HUES64 (cell line): ENCODE results near the gene KCNAB2. TPM values are rescaled to one million over a fixed set of nuclear protein-coding genes. Genes with fewer than 3 reads are reported as not detected.

Experiments
- H3K27ac ChIP-seq: 2 replicates; pipeline ENCODE4 v1.7.0; 2013; ENCODE audit warnings: low read depth, low read length, inconsistent platforms
- H3K27me3 ChIP-seq: 2 replicates; pipeline ENCODE4 v1.6.1; 2013; ENCODE audit warnings: mild to moderate bottlenecking, low read length; ENCODE audit not compliant: insufficient read depth
- H3K36me3 ChIP-seq: 2 replicates; pipeline ENCODE4 v1.6.1; 2013; ENCODE audit warnings: mild to moderate bottlenecking, low read length; ENCODE audit not compliant: insufficient read depth
- H3K4me1 ChIP-seq: 2 replicates; pipeline ENCODE4 v1.6.1; 2013; ENCODE audit warnings: mild to moderate bottlenecking, low read length, moderate library complexity; ENCODE audit not compliant: insufficient read depth
- H3K4me3 ChIP-seq: 2 replicates; pipeline ENCODE4 v1.5.1; 2013; ENCODE audit warnings: mild to moderate bottlenecking, low read length, moderate library complexity
- H3K9ac ChIP-seq: 2 replicates; pipeline ENCODE4 v1.6.1; 2013; ENCODE audit warnings: mild to moderate bottlenecking, low read depth, low read length
- H3K9me3 ChIP-seq: 2 replicates; pipeline ENCODE4 v1.6.1; 2013; ENCODE audit warnings: low read depth, low read length; ENCODE audit not compliant: insufficient read depth
- WGBS: fragments of 150-250, 120-280 bp; methylation state at CpG from one replicate; pipeline ENCODE4 v1.1.7; 2013; ENCODE audit warnings: missing lambda C conversion rate; 5-methylcytosine and 5-hydroxymethylcytosine counted together
- polyA plus RNA-seq, 2 experiments: library from polyadenylated mRNA; stranded (reverse); fragments of 50-300 nt; gene quantifications; one replicate each; pipeline ENCODE4 v1.2.3, GENCODE V29; 2013

The KCNAB2 gene
- polyA plus RNA-seq (2013, experiment 1 of 2), result 3.6 TPM
- polyA plus RNA-seq (2013, experiment 2 of 2), result 3.7 TPM

- 89% methylated on average over 15 of the region's 15 CpGs for WGBS
- H3K27me3 ChIP-seq, result no peaks in the 10 kb centered on the region
- H3K36me3 ChIP-seq, result no peaks in the 10 kb centered on the region
- H3K27ac ChIP-seq, result no peak within 1 kb of the TSS
- no peaks in the 10 kb centered on the region for H3K4me1 ChIP-seq
- H3K9ac ChIP-seq, result no peak within 1 kb of the TSS
- H3K9me3 ChIP-seq, result no peaks in the 10 kb centered on the region
- no peak within 1 kb of the TSS for H3K4me3 ChIP-seq
Measured at GRCh38 chr1:6045561-6045960, at the start of gene KCNAB2. TSS of gene KCNAB2 (plus strand) at chr1:6045888. CDS start at chr1:6051537, 5,649 bp downstream.

GRCh38 chr1:5996641-5997270, 48.9 kb upstream of the KCNAB2 start:
- peaks cover 26% of the 10 kb centered on the region for H3K27me3 ChIP-seq
- H3K4me3 ChIP-seq, result no peak overlapping the region
- H3K9ac ChIP-seq, result no peak overlapping the region
- H3K36me3 ChIP-seq, result no peaks in the 10 kb centered on the region
- WGBS, result 87% methylated on average over 16 of the region's 16 CpGs
- peaks cover 5% of the 10 kb centered on the region; the same call in 1 of the 2 replicates for H3K4me1 ChIP-seq
- no peaks in the 10 kb centered on the region for H3K9me3 ChIP-seq
- H3K27ac ChIP-seq, result no peak overlapping the region

GRCh38 chr1:5997316-5997715, 48.4 kb upstream of the KCNAB2 start:
- no peaks in the 10 kb centered on the region for H3K9me3 ChIP-seq
- no peaks in the 10 kb centered on the region for H3K36me3 ChIP-seq
- H3K4me1 ChIP-seq, result peaks cover 5% of the 10 kb centered on the region; the same call in 1 of the 2 replicates
- no peak overlapping the region for H3K9ac ChIP-seq
- no peak overlapping the region for H3K27ac ChIP-seq
- H3K4me3 ChIP-seq, result no peak overlapping the region
- 89% methylated on average over 5 of the region's 5 CpGs for WGBS
- peaks cover 28% of the 10 kb centered on the region for H3K27me3 ChIP-seq

- peaks cover 7% of the 10 kb centered on the region; the same call in 1 of the 2 replicates for H3K4me1 ChIP-seq
- no peaks in the 10 kb centered on the region for H3K9me3 ChIP-seq
- no peaks in the 10 kb centered on the region for H3K36me3 ChIP-seq
- no peak overlapping the region for H3K9ac ChIP-seq
- H3K4me3 ChIP-seq, result no peak overlapping the region
- peaks cover 29% of the 10 kb centered on the region for H3K27me3 ChIP-seq
- no peak overlapping the region for H3K27ac ChIP-seq
- 90% methylated on average over 12 of the region's 12 CpGs for WGBS
Measured at GRCh38 chr1:5998051-5998905, 47.4 kb upstream of the KCNAB2 start.

- no peaks in the 10 kb centered on the region for H3K9me3 ChIP-seq
- no peak overlapping the region for H3K9ac ChIP-seq
- H3K27ac ChIP-seq, result no peak overlapping the region
- peaks cover 10% of the 10 kb centered on the region for H3K4me1 ChIP-seq
- no peak overlapping the region for H3K4me3 ChIP-seq
- no peaks in the 10 kb centered on the region for H3K36me3 ChIP-seq
- 95% methylated on average over 19 of the region's 19 CpGs for WGBS
- peaks cover 29% of the 10 kb centered on the region for H3K27me3 ChIP-seq
Measured at GRCh38 chr1:5998906-5999301, 46.8 kb upstream of the KCNAB2 start.

- no peak overlapping the region for H3K4me3 ChIP-seq
- no peaks in the 10 kb centered on the region for H3K9me3 ChIP-seq
- WGBS, result 92% methylated on average over 27 of the region's 28 CpGs
- no peak overlapping the region for H3K27ac ChIP-seq
- H3K9ac ChIP-seq, result no peak overlapping the region
- peaks cover 20% of the 10 kb centered on the region for H3K27me3 ChIP-seq
- H3K36me3 ChIP-seq, result no peaks in the 10 kb centered on the region
- peaks cover 13% of the 10 kb centered on the region for H3K4me1 ChIP-seq
Measured at GRCh38 chr1:5999711-6000443, 45.8 kb upstream of the KCNAB2 start.

- WGBS, result 87% methylated on average over 17 of the region's 17 CpGs
- Histone ChIP-seq H3K9me3 (no peaks in the 10 kb centered on the region), H3K4me3 (no peak overlapping the region), H3K9ac (no peak overlapping the region), H3K36me3 (no peaks in the 10 kb centered on the region), H3K27me3 (peaks cover 12% of the 10 kb centered on the region), H3K27ac (no peak overlapping the region), H3K4me1 (peaks cover 13% of the 10 kb centered on the region)
Measured at GRCh38 chr1:6000444-6001288, 45.0 kb upstream of the KCNAB2 start.

- Histone ChIP-seq H3K27me3 (peaks cover 12% of the 10 kb centered on the region), H3K9ac (no peak overlapping the region), H3K36me3 (no peaks in the 10 kb centered on the region), H3K4me1 (peaks cover 13% of the 10 kb centered on the region), H3K9me3 (no peaks in the 10 kb centered on the region), H3K4me3 (no peak overlapping the region), H3K27ac (no peak overlapping the region)
- WGBS, result 79% methylated on average over 13 of the region's 13 CpGs
Measured at GRCh38 chr1:6001992-6002576, 43.6 kb upstream of the KCNAB2 start.

- Histone ChIP-seq H3K9me3 (no peaks in the 10 kb centered on the region), H3K27ac (no peak overlapping the region), H3K36me3 (no peaks in the 10 kb centered on the region), H3K4me3 (no peak overlapping the region), H3K4me1 (peaks cover 13% of the 10 kb centered on the region), H3K9ac (no peak overlapping the region), H3K27me3 (peaks cover 12% of the 10 kb centered on the region)
- 31% methylated on average over 33 of the region's 33 CpGs for WGBS
Measured at GRCh38 chr1:6002714-6003501, 42.8 kb upstream of the KCNAB2 start.
